ENCODE data around the gene NEK8.

GRCh38 chr17:28750178-28751047 is 21.8 kb downstream of the NEK8 start:
- TF ChIP-seq CTCF (IDR thresholded peaks at IDR 0.05; ENCODE audit: insufficient read depth, low read length, poor library complexity, severe bottlenecking) (peak; percentile 94), EZH2phosphoT487 (conservative IDR thresholded peaks at IDR 0.05; ENCODE audit: low read length) (no peak)

Data from SU-DHL-6 (cell line).